SU-DHL-6 (cell line): Measurements from ENCODE around the gene SRRM4.

ENCODE experiments used
- H2AFZ ChIP-seq: fragments of 200-600 bp; sonication (generic); 2 replicates; pipeline ENCODE4 v1.6.1; 2014; ENCODE audit warnings: low read depth, mild to moderate bottlenecking, moderate library complexity, mixed read lengths, antibody characterized with exemption, low read length; ENCODE audit not compliant: severe bottlenecking
- H3F3A ChIP-seq: fragments of 200-600 bp; shearing (Covaris generic); 2 replicates; pipeline ENCODE4 v1.6.0; 2016; ENCODE audit warnings: antibody characterized with exemption, mild to moderate bottlenecking; ENCODE audit not compliant: insufficient read depth
- H3K27ac ChIP-seq: fragments of 200-600 bp; sonication (generic); 2 replicates; pipeline ENCODE4 v1.5.1; 2016; ENCODE audit warnings: low read depth, mild to moderate bottlenecking, low read length, moderate library complexity, mixed read lengths
- H3K27me3 ChIP-seq: fragments of 200-600 bp; sonication (generic), shearing (Covaris generic); 2 replicates; pipeline ENCODE4 v1.6.0; 2014; ENCODE audit warnings: mild to moderate bottlenecking, low read length
- H3K36me3 ChIP-seq: fragments of 200-600 bp; sonication (generic); 2 replicates; pipeline ENCODE4 v1.6.1; 2014; ENCODE audit warnings: mild to moderate bottlenecking, low read length, mixed read lengths
- H3K4me2 ChIP-seq: fragments of 300-600, 200-600 bp; shearing (Covaris generic), sonication (generic); 2 replicates; pipeline ENCODE4 v1.6.0; 2014; ENCODE audit warnings: low read length, low read depth, mild to moderate bottlenecking; ENCODE audit not compliant: poor library complexity, severe bottlenecking
- H3K4me3 ChIP-seq: fragments of 200-600 bp; sonication (generic); 2 replicates; pipeline ENCODE4 v1.5.1; 2014; ENCODE audit warnings: antibody characterized with exemption, low read length, mild to moderate bottlenecking, mixed read lengths; ENCODE audit not compliant: insufficient read depth, poor library complexity, severe bottlenecking
- H3K79me2 ChIP-seq: fragments of 200-600 bp; sonication (generic); 2 replicates; pipeline ENCODE4 v1.6.1; 2014; ENCODE audit warnings: mild to moderate bottlenecking, low read length, moderate library complexity; ENCODE audit not compliant: insufficient read depth
- H3K9ac ChIP-seq: fragments of 200-600 bp; sonication (generic); 2 replicates; pipeline ENCODE4 v1.7.0; 2014; ENCODE audit warnings: mild to moderate bottlenecking, low read length
- H3K9me2 ChIP-seq: fragments of 200-600 bp; sonication (generic); replicated peaks from 2 replicates; pipeline ENCODE4 v1.6.1; 2014; ENCODE audit warnings: low read length; ENCODE audit not compliant: insufficient read depth
- H3K9me3 ChIP-seq: fragments of 200-600 bp; sonication (generic); 2 replicates; pipeline ENCODE4 v1.6.1; 2014; ENCODE audit warnings: low read length, mixed read lengths; ENCODE audit not compliant: insufficient read depth
- H4K20me1 ChIP-seq: fragments of 200-600 bp; sonication (generic); 2 replicates; pipeline ENCODE4 v1.6.1; 2014; ENCODE audit warnings: low read depth, mild to moderate bottlenecking, antibody characterized with exemption, low read length, moderate library complexity, mixed read lengths
- CTCF ChIP-seq: fragments of 200-600 bp; sonication (generic); IDR thresholded peaks from one replicate; pipeline ENCODE4 v1.5.1; 2017; ENCODE audit warnings: antibody characterized with exemption, mild to moderate bottlenecking, low read length, moderate library complexity; ENCODE audit not compliant: insufficient read depth, poor library complexity, severe bottlenecking
- EZH2phosphoT487 ChIP-seq: fragments of 200-600 bp; sonication (generic), shearing (Covaris generic); conservative IDR thresholded peaks from 2 replicates; pipeline ENCODE4 v1.6.1; 2018; ENCODE audit warnings: mild to moderate bottlenecking, antibody characterized with exemption, low read length, moderate library complexity, mixed read lengths

The SRRM4 gene

GRCh38 chr12:119167902-119168301, 186.6 kb downstream of the SRRM4 start:
- no peak for TF ChIP-seq CTCF
- TF ChIP-seq EZH2phosphoT487, result no peak
- H3K9ac ChIP-seq, result no peak overlapping the region
- H3K36me3 ChIP-seq, result no peaks in the 10 kb centered on the region
- H3F3A ChIP-seq, result no peaks in the 10 kb centered on the region
- no peaks in the 10 kb centered on the region for H4K20me1 ChIP-seq
- H3K79me2 ChIP-seq, result no peaks in the 10 kb centered on the region
- no peaks in the 10 kb centered on the region for H3K9me3 ChIP-seq
- H3K9me2 ChIP-seq, result no peaks in the 10 kb centered on the region
- no peaks in the 10 kb centered on the region for H3K27me3 ChIP-seq
- no peak overlapping the region for H3K4me2 ChIP-seq
- H3K4me3 ChIP-seq, result no peak overlapping the region
- no peak overlapping the region for H3K27ac ChIP-seq
- no peak overlapping the region for H2AFZ ChIP-seq

GRCh38 chr12:119168721-119169120, 187.4 kb downstream of the SRRM4 start:
- Histone ChIP-seq H3F3A (no peaks in the 10 kb centered on the region), H3K27me3 (no peaks in the 10 kb centered on the region), H3K9me3 (no peaks in the 10 kb centered on the region), H4K20me1 (no peaks in the 10 kb centered on the region), H3K27ac (no peak overlapping the region), H3K36me3 (no peaks in the 10 kb centered on the region), H3K4me3 (no peak overlapping the region), H3K9ac (no peak overlapping the region), H3K79me2 (no peaks in the 10 kb centered on the region), H2AFZ (no peak overlapping the region), H3K9me2 (no peaks in the 10 kb centered on the region), H3K4me2 (no peak overlapping the region)
- no peak for TF ChIP-seq EZH2phosphoT487
- no peak for TF ChIP-seq CTCF

GRCh38 chr12:119169150-119169549, 187.8 kb downstream of the SRRM4 start:
- no peaks in the 10 kb centered on the region for H3F3A ChIP-seq
- TF ChIP-seq CTCF, result no peak

GRCh38 chr12:119171291-119171690, 189.9 kb downstream of the SRRM4 start:
- no peak overlapping the region for H3K4me3 ChIP-seq
- H3K27ac ChIP-seq, result no peak overlapping the region
- H3K79me2 ChIP-seq, result no peaks in the 10 kb centered on the region
- no peak overlapping the region for H3K4me2 ChIP-seq
- no peaks in the 10 kb centered on the region for H3K36me3 ChIP-seq
- H3K27me3 ChIP-seq, result no peaks in the 10 kb centered on the region
- H3K9ac ChIP-seq, result no peak overlapping the region
- no peaks in the 10 kb centered on the region for H4K20me1 ChIP-seq
- no peaks in the 10 kb centered on the region for H3F3A ChIP-seq
- H3K9me2 ChIP-seq, result no peaks in the 10 kb centered on the region
- no peak overlapping the region for H2AFZ ChIP-seq
- TF ChIP-seq EZH2phosphoT487, result no peak
- TF ChIP-seq CTCF, result no peak
- H3K9me3 ChIP-seq, result no peaks in the 10 kb centered on the region

More at GRCh38 chr12:119169150-119169549, 187.8 kb downstream of the SRRM4 start:
- H3K9me3 ChIP-seq, result no peaks in the 10 kb centered on the region
- no peak overlapping the region for H3K27ac ChIP-seq
- H3K27me3 ChIP-seq, result no peaks in the 10 kb centered on the region
- no peaks in the 10 kb centered on the region for H3K9me2 ChIP-seq
- no peaks in the 10 kb centered on the region for H4K20me1 ChIP-seq
- no peak overlapping the region for H3K4me3 ChIP-seq
- no peak overlapping the region for H3K9ac ChIP-seq
- H3K4me2 ChIP-seq, result no peak overlapping the region
- H3K79me2 ChIP-seq, result no peaks in the 10 kb centered on the region
- H2AFZ ChIP-seq, result no peak overlapping the region
- H3K36me3 ChIP-seq, result no peaks in the 10 kb centered on the region
